Measurements from ENCODE around the gene NACAD.
"Not testable (repeated sequence)": the region's sequence is repeated elsewhere in the genome, so short reads cannot be mapped to it uniquely, and the experiment has no call there.

Gene NACAD

DNA sequence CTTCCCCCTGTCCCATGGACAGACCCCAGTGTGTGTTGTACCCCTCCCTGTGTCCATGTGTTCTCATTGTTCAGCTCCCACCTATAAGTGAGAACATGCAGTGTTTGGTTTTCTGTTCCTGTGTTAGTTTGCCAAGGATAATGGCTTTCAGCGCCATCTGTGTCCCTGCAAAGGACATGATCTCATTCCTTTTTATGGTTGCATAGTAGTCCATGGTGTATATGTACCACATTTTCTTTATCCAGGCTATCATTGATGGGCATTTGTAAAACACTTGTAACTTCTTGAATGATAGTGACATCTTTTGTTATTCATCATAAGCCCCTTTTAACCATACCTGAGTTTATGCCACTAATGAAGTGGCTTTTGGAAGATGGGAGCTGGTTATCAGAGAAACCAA, 25.5 kb upstream of the NACAD start:
- not testable (repeated sequence) for DNase-seq (ENCODE audit: low read depth)

DNA sequence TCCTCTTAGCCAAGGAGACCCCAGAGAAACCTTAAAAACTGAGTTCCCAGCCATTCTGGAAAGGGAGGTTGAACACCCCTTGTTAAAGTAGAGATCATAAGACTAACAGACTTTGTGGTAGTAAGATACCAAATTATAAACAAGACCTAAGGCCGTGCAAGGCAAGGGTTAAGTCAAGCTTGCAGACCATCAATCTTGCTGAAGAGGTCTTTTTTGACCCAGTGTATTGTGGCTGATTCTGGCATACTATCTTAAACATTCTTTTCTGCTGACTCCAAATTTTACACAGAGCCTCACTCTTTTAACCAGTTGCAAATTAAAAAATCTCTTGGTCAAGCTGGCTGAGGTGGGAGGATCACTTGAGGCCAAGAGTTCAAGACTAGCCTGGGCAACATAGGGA, 23.9 kb upstream of the NACAD start:
- peak; percentile 20 for DNase-seq (ENCODE audit: low read depth)

DNA sequence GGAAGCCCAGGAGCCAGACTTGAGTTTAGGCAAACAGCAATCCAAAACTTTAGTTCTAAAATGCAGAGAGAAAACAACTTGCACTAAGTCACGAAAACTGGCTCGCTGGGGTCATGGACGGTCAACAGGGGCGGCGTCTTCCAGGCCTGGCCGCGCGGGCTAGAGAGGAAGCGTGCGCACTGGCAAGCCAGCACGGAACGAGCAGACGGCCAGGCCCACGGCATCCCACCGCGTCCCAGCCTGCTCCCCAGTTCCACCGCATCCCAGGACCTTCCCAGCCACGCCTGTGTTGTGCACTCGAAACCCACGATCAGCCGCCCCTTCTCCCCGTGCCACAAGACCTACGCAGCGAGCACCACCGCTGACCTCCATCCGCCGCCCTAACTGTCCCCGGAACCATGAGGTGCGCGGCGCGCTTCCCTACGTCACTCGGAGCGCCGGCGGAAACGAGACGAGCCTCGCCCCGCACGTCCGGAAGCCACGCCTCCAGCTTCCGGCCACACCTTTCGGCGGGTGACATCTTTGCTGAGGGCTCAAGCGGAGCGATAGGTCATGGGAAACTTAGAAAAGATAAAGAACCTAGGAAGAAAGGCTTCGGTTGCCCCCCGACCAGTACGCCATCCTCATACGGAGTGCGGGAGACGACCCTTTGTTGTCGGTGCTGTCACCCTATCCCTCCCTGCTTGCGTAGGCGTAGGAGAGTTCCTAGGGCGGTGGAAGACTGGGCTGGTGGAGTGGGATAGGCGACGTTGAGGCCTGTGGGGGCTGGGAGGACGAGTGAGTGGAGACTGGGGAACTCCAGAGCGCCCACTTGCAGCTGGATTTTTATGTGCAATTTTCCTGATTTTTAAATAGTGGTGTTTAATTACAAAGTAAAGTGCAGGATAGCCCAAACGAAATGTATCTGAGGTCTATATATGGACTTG, 22.8 kb upstream of the NACAD start, which contains the start of gene TBRG4:
TSS of gene TBRG4 (minus strand) at position 400 of the 926 bp plus-strand sequence. CDS start 2,460 bp downstream, outside the sequence.
- DNase-seq (ENCODE audit: low read depth) = peak; percentile 97

DNA sequence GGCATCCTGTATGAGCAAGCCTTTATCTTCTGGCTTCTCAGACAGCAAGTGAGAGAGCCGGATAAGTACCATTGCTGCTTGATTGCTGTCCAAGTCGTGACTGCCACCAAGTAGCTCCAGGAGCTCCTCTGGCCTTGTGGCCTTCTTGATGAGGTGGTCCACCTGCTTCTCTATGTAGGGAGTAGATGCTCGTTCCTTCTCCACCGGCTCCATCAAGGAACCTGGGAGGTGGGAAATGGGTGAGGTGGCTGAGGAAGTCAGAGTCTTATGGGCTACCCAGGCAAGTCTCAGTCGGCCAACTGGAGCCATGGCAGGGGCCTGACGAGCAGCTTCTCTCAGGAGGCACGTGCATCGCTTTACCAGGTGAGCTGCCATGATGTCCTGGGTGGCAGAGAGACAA, 20.1 kb upstream of the NACAD start:
- no peak for DNase-seq (ENCODE audit: low read depth)

DNA sequence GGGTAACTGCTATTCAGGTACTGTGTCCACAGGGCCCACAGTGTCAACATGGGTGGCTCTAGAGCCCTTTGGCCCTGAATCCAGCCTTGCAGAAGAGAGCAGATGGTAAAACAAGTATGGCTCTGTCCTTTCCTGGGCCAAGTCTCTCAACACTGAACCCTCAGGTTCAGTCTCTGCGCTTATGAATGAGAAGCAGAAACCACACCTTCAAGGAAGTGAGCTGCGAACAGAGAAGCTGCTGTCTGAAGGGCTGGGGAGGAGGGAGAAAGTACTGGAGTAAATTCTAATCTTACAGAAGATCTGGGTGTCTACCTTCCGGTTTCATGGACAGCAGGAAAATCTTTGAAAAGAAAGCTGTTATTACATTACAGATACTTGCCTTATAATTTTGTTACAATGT, 18.6 kb upstream of the NACAD start:
- DNase-seq (ENCODE audit: low read depth) = no peak

DNA sequence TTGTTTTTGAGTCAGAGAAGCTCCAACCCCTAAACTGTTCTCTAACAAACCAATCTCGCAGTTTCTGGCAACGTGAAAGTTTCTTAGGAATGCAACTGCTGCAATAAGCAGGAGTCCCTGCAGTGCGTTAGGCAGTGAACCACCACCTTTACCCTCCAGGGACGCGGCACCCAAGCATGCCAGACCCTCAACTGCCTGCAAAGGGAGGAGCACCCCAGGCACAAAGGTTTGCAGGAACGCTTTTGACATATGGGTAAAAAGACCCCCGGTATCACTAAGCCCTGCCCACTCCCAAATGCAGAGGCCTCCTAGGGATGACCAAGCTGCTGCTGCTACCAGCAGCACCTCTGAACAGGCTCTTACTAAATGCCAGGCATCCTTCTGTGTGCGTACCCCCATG, 18.1 kb upstream of the NACAD start:
- DNase-seq (ENCODE audit: low read depth) = no peak

DNA sequence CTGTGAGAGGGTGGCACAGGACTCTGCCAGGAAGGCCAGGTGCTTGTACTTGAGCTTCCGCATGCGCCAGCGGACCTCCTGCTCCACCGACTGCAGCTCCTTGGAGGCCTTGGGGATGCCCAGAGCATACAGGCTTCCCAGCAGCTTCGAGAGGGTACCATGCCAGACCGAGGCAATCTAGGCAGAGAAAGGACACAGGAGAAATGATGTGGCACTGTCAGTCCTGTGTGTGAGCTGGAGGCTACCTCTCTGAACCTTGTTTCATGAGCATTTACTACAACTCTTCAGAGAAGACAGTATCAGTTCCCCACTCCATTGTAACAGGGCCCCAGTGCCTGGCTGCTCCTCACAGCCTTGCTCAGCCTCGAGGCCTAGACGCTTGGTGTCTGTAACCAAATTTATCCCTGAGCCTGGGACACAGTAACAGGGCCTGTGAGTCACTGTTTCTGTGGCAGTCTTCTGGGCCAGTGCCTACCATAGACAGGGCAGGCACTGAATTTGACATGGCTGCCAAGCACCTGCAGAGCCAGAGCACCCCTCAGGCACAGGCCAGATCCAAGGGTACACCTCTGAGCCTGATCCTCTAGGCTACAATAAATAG, 16.9 kb upstream of the NACAD start:
- no peak for DNase-seq (ENCODE audit: low read depth)

DNA sequence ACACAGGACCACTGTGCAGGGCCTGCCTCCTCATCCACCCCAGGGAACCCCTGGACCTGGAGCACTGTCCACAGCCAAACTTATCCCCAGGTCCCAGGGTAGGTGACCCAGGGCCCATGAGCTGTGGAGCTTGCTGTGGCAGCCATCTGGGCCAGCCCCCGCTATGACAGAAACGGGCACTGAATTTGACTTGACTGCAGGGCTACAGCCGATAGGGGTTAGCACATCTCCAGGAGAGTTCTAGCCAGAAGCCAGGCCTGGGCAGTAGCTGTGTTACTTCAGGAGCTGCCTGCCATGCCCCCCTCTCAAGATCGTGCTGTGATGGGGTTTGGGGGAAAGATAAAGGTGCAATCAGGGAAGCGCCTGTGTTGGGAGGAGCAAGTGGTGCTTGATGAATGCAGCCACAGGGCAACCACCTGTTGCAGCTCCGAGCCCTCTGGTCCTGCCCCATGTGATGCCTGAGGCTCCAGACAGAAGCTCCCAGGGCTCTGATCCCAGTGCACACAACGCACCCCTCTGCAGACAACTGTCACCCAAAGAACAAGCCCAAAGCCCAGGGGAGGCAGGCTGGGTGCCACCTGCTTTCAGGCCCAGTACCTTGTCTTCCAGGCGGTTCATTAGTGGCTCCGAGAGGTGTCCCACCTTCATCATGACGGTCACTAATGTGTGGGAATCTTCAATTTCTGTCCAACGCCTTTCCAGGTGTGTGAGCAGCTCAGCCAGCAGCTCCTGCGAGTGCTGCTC, 16.2 kb upstream of the NACAD start:
- DNase-seq (ENCODE audit: low read depth) = no peak

DNA sequence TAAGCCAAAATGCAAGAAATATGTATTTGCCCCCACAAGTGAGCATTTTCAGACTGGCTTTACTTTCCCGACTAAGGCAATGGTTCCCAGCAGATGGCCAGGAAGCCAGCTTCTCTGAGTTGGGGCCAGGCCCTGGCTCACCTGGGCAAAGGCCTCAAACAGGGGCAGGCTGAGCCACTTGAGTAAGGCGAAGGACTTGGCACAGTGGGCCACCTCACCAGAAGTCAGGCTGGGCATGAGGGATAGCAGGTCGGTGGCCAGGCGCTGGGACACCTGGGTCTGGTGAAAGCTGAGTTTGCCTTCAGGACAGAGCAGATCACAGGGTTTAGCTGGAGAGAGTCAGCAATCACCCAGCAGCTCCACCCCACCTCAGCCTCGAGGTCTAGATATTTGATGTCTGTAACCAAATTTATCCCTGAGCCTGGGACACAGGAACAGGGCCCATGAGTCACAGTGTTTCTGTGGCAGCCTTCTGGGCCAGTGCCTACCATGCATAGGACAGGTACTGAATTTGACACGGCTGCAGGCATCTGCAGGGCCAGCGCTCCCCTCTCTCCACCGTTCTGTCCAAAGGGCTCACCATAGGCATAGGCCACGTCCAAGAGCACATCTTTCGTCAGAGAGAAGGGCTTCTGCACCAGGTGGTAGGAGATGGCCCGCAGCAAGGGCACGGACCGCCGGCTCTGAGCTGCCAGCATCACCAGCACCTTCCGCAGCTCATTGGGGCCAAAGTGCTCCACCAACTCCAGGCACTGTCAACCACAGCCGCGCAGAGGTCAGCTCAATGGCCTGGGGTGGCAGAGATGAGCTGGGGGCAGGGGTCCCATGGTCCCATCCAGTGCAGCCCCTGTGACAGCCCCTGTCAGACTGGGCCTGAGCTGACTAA, 15.4 kb upstream of the NACAD start:
- DNase-seq (ENCODE audit: low read depth) = no peak

DNA sequence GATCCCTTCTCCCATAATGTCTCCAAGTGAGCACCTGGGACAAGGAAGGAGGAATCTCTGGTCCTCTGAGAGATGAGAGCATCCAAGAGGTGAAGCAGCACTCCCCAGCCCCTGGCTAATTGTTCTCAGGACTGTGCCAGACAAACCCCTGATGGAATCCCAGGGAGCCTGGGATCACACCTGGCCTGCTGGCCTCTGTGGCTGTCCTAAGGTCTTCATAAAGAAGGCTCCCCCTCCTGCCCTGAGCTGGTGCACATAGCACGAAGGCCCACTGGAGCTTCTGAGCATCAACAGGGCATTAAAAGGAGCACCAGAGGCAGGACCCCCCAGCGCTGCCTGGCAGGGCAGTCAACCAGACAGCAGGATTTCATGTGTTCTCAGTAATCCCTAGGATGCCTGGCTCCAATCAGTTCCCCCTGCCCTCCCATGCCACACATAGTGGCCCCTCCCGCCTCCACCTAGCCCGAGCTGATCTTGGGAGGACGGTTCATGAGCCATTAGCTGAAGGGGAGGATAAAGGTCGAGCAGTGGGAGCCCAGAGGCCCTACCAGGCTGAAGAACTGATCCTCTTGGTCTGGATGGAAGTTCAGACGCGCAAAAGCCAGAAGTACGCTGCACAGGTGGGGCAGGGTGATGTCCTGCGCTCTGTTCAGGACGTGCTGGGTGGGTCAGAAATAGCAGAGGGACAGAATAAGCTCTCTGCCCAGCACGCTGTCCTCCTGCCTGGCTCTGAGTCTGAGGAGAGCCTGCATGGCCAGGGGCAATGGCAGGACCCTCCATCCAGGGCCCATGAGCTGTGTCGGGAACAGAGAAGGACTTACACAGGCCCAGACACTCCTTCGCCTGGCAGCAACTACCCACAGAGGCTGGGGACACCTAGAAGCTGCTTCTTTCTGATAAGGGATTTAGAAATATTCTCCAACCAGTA, 14.3 kb upstream of the NACAD start:
- DNase-seq (ENCODE audit: low read depth) = no peak

DNA sequence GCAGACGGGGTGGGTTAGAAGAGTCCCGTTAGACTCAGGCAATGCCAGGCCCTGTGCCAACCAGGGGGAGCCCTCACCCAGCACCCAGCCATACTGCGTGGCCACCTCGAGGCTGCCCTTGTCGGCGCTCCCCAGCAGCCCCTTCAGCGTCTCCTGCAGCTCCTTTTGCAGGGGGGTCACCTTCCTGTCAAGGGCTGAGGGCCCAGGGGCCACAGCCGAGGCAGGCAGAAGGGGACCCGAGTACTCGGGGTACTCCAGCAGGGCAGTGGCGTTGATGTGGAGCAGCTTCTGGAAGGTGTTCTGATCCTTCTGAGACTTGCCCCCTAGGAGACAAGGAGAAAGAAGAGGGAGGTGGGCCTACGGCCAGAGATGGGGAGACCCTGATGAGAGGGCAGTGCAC, 13.0 kb upstream of the NACAD start:
- no peak for DNase-seq (ENCODE audit: low read depth)

DNA sequence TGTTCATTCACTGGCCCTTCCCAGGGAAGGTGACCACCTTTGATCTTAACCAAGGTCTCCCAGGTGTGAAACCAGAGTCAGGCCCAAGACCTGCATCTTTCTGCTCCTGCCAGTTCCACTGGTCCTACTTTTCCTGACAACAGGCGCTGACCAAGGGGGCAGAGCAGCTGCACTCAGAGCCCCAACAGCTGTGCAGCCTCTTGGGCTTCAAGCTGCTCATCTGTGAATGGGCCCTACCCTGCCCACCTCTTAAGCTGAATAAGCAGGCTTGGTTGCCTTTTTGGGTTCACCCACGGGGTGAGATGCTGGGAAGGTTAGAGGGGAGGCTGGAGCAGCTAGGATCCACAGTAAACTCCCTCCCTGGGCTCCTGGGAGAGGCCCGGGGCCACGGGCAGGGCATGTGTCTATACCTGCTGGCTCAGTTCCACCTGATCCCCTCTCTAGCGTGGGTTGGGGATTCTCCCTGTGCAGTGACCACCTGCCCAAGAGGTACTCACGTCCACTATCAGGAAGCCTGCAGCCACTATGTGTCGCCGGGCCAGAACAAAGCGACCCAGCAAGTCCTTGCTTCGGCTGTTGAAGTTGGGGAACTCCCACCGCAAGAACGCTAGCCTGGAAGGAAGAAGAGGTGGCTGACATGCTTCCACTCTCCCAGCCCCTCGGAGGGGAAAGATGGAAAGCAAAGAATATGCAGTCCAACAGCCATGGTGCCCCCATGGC, 12.2 kb upstream of the NACAD start:
- DNase-seq (ENCODE audit: low read depth) = no peak

DNA sequence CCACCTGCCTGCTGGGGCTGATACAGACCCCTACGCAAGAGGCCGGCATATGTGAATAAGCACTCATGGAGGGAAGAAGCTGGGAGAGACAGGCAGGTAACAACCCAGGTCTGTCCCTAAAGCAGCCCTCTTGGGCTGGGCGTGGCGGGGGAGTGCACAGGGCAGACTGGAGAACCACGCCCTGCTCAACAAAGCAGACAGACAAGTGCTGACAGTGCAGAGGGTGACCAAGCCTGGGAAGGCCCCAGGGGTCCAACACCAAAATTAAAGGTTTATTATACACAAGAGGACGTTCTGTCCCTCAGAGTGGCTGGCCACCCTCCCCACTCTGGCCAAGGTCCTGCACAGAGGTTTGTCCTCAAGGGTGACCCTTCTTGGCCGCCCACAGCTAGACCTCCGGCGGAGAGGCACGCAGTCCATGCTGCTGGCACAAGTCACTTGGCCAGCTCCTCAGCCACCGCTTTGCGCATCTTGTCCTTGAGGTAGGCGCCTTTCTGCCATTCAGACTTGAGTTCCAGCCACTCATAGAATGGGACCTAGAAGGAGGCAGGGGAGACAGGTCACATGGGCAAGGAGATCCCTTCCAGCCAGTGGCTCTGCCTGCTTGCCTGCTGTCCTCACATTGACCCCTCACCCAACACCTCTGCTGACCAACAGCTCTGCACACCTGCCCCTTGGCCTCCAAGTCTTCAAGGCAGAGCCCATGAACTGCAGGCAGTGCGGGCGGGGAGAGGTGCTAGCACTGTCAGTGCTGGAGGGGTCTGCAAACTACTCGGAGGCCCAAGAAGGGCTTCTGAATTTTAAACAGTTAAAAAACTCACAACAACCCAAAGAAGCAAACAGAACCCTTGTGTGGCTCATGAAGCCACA, 11.4 kb upstream of the NACAD start:
- no peak for DNase-seq (ENCODE audit: low read depth)

DNA sequence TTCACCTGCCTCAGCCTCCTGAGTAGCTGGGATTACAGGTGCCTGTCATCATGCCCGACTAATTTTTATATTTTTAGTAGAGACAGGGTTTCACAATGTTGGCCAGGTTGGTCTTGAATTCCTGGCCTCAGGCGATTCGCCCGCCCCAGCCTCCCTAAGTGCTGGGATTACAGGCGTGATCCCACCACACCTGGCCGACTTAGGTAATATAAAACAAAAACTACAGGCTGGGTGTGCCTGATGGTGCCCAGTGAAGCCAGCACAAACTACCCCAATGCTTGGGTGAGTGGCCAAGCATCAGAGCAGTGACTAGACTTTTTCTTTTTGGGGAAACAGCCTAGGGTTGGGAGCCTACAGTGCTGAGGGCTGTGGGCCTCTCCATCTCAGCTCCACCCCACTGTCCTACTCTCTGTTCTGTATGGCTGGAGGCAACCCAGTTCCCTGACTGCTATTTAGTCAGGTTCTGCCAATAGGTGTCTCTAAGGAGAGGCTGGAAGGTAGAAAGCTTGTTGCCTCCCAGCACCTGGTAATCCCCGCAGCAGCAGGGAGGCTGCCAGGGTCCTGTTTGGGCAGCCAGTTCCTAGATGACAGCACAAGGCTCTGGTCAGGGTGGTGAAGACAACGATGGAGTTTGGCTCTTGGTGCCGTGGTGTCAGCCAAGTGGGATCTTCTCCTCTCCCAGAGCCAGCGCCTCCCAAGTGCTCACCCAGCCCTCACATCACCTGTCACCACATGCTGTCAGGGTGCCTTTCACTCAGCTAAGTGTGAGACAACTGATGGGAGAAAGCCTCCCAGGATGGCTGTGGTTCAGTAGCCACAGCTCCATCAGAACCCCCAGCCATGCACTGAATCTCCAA, 10.4 kb upstream of the NACAD start:
- no peak for DNase-seq (ENCODE audit: low read depth)

DNA sequence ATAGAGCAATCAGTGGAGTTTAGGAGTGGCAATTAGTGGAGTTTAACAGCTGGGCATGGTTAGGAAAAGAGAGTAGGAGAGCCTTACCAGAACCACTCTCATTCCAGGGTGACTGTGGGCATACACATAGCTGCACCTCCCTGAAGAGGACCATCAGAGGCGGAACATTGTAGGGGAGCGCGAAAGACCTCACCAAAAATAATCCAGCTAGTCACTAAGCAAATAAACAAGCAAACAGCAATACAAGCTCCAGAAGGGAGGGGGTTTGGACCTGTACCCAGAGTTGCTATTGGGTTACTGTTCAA, 4.1 kb upstream of the NACAD start:
- DNase-seq (ENCODE audit: low read depth) = no peak

DNA sequence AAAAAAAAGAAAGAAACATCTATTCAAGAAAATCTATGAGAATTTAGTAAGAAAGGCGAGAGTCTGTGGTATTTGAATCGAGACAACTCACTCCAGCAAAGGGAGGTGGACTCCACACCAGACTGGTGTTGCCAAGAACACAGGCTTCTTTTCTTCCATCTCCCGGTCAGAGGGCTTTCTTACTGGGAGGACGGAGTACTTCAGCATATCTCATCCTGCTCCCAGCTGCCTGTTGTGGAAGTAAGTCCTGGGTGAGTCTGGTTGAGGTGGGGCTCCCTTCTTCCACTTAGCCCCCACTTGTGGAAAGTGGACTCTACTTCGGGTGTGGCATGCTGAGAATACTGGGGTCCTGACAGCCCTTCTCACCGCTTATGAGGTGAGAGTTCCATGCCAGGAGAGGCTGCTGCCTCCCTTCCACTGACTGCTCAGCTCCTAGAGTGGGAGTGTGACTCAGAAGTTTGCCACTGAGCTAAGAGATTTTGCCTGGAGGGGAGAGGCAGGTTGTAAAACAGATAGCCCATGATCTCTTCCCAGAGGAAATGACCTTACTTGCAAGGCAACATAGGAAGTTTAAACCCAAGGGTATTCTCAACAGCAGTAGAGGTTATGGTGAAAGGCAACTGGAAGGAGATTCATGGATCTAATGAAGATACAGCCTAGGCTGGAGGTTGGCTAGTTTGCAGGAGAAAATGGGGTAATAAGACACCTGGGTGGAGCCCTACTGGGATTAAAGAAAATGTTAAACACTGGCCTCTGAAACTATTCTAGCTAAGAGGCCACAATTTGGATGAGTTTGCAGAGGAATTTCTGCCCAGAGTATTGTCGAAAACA, 3.5 kb upstream of the NACAD start:
- DNase-seq (ENCODE audit: low read depth) = peak; percentile 84

DNA sequence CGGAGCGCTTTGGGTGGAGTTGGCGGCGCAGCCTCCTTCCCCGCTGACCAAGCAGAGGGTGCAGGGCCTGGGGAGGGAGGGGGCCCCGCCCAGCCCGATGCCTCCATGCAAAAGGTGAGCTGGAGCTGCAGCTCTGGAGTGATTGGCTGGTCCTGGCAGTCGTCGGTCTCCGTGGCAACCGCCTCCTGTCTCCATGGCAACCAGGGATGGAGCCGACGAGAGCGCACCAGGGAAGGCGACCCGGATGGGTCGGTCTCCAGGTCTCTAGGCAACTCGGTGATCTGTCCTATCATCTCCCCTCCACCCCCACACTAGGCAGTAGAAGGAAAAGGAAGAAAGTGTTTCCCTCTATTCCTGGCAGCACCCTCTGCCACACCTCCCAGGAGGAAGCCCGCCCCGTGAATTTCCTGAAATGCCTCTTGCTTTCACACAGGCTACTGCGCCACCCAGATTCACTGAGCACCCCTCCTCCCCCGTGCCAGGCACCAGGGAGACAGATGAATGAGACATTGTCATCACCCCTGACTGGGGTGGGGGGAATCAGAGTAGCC, 647 bp upstream of the NACAD start:
- peak; percentile 75 for DNase-seq (ENCODE audit: low read depth)

All from ELR (cell line).